ENCODE data around the gene LHFPL2. TPM values are rescaled to one million over a fixed set of nuclear protein-coding genes. Genes with fewer than 3 reads are reported as not detected.

LHFPL2 gene
- total RNA-seq, 1 experiment from 2014 or later, result 17.9 TPM

DNA sequence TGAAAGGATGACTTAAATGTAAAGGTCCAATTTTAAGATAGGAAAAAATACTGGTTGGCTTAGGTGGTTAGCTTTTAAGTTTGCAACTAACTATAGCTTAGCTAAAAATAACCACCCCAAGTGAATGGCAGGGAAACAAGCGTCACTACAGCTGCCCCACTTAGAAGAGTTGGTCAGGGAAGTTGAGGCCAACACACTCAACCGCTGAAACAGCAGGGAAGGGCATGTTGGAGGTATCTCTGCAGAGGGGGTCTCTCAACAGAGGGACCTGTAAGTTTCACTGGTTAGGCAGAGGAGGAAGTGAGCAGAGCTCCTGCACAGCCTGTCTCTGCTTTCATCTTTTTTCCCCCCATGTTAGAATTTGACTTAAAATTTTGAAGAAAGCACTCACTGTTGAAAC, 75.3 kb downstream of the LHFPL2 start:
- H3K4me3 ChIP-seq (replicated peaks in 1 of 2; ENCODE audit: low read depth in 1 of 2, low read length in 2 of 2), result no peak overlapping the region
- DNase-seq (ENCODE audit: low read depth, low spot score), result no peak
- no peak overlapping the region for H3K9ac ChIP-seq (ENCODE audit: low read length)
- H3K36me3 ChIP-seq (ENCODE audit: control insufficient read depth in 1 of 2, insufficient read depth in 2 of 2, low read length in 2 of 2), result no peaks in the 10 kb centered on the region
- no peaks in the 10 kb centered on the region for H3K9me2 ChIP-seq (ENCODE audit: insufficient read depth)
- TF ChIP-seq, protein P1, sequence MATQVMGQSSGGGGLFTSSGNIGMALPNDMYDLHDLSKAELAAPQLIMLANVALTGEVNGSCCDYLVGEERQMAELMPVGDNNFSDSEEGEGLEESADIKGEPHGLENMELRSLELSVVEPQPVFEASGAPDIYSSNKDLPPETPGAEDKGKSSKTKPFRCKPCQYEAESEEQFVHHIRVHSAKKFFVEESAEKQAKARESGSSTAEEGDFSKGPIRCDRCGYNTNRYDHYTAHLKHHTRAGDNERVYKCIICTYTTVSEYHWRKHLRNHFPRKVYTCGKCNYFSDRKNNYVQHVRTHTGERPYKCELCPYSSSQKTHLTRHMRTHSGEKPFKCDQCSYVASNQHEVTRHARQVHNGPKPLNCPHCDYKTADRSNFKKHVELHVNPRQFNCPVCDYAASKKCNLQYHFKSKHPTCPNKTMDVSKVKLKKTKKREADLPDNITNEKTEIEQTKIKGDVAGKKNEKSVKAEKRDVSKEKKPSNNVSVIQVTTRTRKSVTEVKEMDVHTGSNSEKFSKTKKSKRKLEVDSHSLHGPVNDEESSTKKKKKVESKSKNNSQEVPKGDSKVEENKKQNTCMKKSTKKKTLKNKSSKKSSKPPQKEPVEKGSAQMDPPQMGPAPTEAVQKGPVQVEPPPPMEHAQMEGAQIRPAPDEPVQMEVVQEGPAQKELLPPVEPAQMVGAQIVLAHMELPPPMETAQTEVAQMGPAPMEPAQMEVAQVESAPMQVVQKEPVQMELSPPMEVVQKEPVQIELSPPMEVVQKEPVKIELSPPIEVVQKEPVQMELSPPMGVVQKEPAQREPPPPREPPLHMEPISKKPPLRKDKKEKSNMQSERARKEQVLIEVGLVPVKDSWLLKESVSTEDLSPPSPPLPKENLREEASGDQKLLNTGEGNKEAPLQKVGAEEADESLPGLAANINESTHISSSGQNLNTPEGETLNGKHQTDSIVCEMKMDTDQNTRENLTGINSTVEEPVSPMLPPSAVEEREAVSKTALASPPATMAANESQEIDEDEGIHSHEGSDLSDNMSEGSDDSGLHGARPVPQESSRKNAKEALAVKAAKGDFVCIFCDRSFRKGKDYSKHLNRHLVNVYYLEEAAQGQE (IDR thresholded peaks at IDR 0.05; ENCODE audit: low read depth), result no peak
- TF ChIP-seq, protein P2, sequence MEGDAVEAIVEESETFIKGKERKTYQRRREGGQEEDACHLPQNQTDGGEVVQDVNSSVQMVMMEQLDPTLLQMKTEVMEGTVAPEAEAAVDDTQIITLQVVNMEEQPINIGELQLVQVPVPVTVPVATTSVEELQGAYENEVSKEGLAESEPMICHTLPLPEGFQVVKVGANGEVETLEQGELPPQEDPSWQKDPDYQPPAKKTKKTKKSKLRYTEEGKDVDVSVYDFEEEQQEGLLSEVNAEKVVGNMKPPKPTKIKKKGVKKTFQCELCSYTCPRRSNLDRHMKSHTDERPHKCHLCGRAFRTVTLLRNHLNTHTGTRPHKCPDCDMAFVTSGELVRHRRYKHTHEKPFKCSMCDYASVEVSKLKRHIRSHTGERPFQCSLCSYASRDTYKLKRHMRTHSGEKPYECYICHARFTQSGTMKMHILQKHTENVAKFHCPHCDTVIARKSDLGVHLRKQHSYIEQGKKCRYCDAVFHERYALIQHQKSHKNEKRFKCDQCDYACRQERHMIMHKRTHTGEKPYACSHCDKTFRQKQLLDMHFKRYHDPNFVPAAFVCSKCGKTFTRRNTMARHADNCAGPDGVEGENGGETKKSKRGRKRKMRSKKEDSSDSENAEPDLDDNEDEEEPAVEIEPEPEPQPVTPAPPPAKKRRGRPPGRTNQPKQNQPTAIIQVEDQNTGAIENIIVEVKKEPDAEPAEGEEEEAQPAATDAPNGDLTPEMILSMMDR (IDR thresholded peaks at IDR 0.05 in 2 of 3, conservative IDR thresholded peaks at IDR 0.05 in 1 of 3; ENCODE audit: borderline replicate concordance in 1 of 3, insufficient read depth in 1 of 3, low read depth in 2 of 3, low read length in 2 of 3), result no peak
- TF ChIP-seq, protein P3, sequence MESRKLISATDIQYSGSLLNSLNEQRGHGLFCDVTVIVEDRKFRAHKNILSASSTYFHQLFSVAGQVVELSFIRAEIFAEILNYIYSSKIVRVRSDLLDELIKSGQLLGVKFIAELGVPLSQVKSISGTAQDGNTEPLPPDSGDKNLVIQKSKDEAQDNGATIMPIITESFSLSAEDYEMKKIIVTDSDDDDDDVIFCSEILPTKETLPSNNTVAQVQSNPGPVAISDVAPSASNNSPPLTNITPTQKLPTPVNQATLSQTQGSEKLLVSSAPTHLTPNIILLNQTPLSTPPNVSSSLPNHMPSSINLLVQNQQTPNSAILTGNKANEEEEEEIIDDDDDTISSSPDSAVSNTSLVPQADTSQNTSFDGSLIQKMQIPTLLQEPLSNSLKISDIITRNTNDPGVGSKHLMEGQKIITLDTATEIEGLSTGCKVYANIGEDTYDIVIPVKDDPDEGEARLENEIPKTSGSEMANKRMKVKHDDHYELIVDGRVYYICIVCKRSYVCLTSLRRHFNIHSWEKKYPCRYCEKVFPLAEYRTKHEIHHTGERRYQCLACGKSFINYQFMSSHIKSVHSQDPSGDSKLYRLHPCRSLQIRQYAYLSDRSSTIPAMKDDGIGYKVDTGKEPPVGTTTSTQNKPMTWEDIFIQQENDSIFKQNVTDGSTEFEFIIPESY (IDR thresholded peaks at IDR 0.05; ENCODE audit: extremely low read depth, insufficient replicate concordance, low read length), result no peak
- TF ChIP-seq EGR1 (IDR thresholded peaks at IDR 0.05; ENCODE audit: low read depth) (no peak), CEBPB (IDR thresholded peaks at IDR 0.05; ENCODE audit: low read depth) (no peak), FOSL1 (IDR thresholded peaks at IDR 0.05; ENCODE audit: low read depth) (no peak), ELF1 (IDR thresholded peaks at IDR 0.05; ENCODE audit: borderline replicate concordance, low read depth) (no peak), SP1 (IDR thresholded peaks at IDR 0.05; ENCODE audit: low read depth) (no peak), SIN3A (IDR thresholded peaks at IDR 0.05; ENCODE audit: low read depth) (no peak), JUND (IDR thresholded peaks at IDR 0.05) (no peak), EZH2phosphoT487 (IDR thresholded peaks at IDR 0.05; ENCODE audit: borderline replicate concordance) (no peak), YY1 (IDR thresholded peaks at IDR 0.05; ENCODE audit: extremely low read depth, insufficient replicate concordance, low read depth, low read length) (no peak), EZH2 (IDR thresholded peaks at IDR 0.05) (no peak)
- TF ChIP-seq, protein P4, sequence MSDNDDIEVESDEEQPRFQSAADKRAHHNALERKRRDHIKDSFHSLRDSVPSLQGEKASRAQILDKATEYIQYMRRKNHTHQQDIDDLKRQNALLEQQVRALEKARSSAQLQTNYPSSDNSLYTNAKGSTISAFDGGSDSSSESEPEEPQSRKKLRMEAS (IDR thresholded peaks at IDR 0.05), result no peak
- TF ChIP-seq, protein P5, sequence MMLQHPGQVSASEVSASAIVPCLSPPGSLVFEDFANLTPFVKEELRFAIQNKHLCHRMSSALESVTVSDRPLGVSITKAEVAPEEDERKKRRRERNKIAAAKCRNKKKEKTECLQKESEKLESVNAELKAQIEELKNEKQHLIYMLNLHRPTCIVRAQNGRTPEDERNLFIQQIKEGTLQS (IDR thresholded peaks at IDR 0.05), result no peak
- no TSS peak for BruUV-seq (replicated peaks)
- H3K27ac ChIP-seq (ENCODE audit: low read depth, low read length), result no peak overlapping the region
- no peaks in the 10 kb centered on the region; the same call in 1 of the 2 replicates for H3K79me2 ChIP-seq (ENCODE audit: insufficient read depth, low read length)
- no peaks in the 10 kb centered on the region for H4K20me1 ChIP-seq (ENCODE audit: insufficient read depth)
- peaks cover 5 to 21% of the 10 kb centered on the region in 2 experiments; a peak in 3 of 4 replicates for H3K4me1 ChIP-seq (ENCODE audit: control insufficient read depth in 1 of 2, insufficient read depth in 2 of 2, low read length in 2 of 2)
- no peak for ATAC-seq
- H3K27me3 ChIP-seq (ENCODE audit: insufficient read depth, low read length), result no peaks in the 10 kb centered on the region
- RAD21 ChIA-PET (ENCODE audit: low non-redundant PET in 1 of 2, low total read pairs in 2 of 2, uncharacterized antibody in 2 of 2, unreplicated experiment in 2 of 2), result no interaction called here
- no peak overlapping the region for H3K4me2 ChIP-seq (ENCODE audit: low read length)
- H3K9me3 ChIP-seq (ENCODE audit: control insufficient read depth in 1 of 2, insufficient read depth in 1 of 2, low read depth in 1 of 2, low read length in 2 of 2), result no peaks in the 10 kb centered on the region
- CTCF ChIA-PET, result no interaction called here
- POLR2A ChIA-PET, result no interaction called here
- intact Hi-C loops (cut with micrococcal nuclease), result no loop called here
- H2AFZ ChIP-seq (ENCODE audit: low read depth, low read length, poor library complexity, severe bottlenecking), result no peak overlapping the region
